NCI-H2196 (cell line): Measurements from ENCODE around the gene MAN2A2.

Experiments used
- DNase-seq: peaks from one replicate; lab custom pipeline; 2025; ENCODE audit not compliant: unreplicated experiment; lab: John Stamatoyannopoulos, UW

Gene MAN2A2

GRCh38 chr15:90957791-90958190 is 54.7 kb downstream of the MAN2A2 start:
- no peak for DNase-seq

DNA sequence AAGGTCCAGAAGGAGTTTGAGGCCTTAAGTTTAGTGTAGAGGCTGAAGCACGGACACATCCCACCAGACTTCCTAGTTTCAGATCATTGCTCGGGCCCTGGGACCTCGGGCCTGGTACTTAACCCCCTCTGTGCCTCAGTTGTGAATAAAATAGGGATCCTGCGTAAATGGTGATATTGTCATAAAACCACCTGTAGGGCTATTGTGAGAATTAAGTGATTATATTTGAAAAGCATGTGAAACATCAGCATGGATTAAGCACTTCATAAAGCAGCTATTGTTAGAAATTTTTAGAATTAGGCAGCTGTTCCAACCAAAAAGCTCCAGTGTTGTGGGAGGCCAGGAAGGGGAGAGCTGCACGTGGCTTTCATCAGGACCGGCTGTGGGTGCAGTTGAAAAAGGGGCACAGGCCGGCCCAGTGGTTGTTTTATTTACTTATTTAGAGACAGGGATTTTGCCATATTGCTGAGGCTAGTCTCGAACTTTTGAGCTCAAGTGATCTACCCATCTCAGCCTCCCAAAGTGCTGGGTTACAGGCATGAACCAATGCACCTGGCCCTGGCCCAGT is 56.0 kb downstream of the MAN2A2 start:
- DNase-seq: no peak

GRCh38 chr15:90959894-90960293 is 56.8 kb downstream of the MAN2A2 start:
- no peak for DNase-seq

DNA sequence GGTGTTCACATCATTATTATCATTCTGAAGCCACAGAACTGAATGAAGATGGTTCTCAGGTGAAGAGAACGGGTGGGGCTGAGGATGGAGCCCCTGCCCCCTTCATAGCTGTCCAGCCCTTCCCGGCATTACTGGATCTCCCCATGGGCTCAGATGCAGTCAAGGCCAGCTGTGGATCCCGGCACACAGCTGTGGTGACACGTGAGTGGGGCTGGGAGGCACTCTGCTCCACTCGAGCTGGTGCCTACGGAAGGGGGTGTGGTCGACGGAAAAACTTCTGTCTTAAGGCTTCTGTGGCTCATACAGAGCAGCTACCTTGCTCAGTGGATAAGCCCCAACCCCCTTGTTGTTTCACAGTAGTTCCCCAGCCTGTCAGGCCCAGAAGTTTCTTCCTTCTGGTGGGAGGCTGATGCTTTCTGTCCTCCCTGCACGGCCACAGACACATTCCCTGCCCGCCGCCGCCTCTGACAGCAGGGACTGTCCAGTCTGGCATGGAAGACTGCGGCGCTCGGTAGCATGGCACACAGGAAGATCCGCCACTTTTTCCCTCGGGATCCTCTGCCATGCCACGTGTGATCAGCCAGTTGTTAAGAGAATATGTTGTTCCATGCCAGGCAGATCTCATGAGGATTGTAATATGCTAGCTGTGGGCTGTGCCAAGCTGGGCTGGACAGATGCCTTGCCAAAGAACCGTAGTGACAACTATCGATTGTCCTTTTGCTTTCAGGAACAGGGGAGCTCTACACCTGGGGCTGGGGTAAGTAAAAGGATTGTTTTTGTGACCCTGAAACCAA is 57.4 kb downstream of the MAN2A2 start:
- no peak for DNase-seq

- no peak for DNase-seq
Observed at GRCh38 chr15:90962021-90962420, 58.9 kb downstream of the MAN2A2 start.

DNA sequence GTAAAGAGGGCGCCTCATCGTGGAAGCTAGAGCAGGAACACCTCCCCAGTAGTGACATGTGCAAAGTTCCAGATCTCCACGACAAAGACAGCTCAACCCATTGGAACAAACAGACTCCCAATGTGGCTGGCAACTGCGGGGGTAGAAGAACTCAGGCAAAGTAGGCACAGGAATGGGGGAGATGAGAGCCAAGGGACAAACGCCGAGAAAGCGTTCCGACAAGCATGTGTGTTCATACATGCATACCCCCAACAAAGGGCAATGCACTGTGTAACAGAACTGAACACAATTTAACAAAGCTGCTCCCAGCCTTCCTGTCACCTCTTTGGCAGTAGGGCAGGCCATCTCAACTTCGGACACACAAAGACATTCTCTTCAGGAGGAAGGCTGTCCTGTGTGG is 63.2 kb downstream of the MAN2A2 start:
- DNase-seq: no peak

DNA sequence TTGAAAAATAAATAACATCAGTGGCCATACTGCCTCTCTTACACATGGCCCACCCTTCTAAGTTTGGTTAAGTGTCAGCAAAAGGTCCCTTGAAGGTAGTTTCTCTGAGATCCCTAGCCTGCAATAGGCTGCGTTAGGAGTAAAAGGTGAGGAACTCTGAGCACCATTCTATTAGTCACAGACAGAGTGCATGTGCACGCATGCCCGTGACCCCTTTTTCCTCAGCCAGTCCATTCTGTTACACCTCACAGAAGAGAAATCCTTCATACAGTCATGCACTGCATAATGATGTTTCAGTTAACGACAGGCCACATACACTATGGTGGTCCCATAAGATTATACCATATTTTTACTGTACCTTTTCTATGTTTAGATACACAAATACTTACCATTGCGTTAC is 64.1 kb downstream of the MAN2A2 start:
- no peak for DNase-seq

GRCh38 chr15:90968434-90968833 is 65.3 kb downstream of the MAN2A2 start:
- DNase-seq: no peak

GRCh38 chr15:90970274-90970673 is 67.2 kb downstream of the MAN2A2 start:
- DNase-seq: no peak

- DNase-seq: no peak
Observed at GRCh38 chr15:90972133-90972532, 69.0 kb downstream of the MAN2A2 start.
